Stimulated activated naive CD4-positive, alpha-beta T cell treated with Interleukin-2 at 50 U/mL for 16 hours (primary cell): ENCODE results near the gene MOG.

ENCODE experiments used
- DNase-seq: peaks from one replicate; lab custom pipeline; 2025; lab: John Stamatoyannopoulos, UW

MOG gene

DNA sequence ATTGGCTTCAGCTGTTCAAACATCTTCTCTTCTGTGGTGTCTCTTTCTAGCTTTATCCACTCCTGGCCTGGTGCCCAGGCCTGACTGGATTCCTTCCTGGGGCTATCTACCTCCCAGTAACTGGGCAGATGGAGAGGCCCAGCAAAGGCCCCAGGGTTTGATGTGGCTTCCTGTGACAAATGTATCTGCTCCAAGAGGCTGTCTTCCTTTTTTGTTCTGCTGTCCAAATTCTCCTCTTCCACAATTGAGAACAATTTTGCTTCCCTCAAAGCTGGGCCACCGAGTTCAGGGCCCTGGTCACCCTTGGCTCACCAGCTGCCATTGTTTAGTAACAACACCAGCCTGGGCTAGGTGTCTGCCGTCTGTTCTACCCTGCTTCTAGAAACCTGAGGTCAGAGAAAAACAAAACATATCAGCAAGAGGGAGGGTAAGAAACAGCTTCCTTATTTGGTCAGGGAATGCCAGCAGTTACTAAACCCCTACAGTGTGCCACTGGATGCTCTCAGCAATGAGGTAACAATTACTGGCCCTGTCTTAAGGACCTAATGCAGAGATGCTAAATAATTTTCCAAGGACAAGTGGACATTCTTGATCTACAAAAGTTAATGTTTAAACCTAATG, 20.2 kb downstream of the MOG start:
- DNase-seq: no peak

DNA sequence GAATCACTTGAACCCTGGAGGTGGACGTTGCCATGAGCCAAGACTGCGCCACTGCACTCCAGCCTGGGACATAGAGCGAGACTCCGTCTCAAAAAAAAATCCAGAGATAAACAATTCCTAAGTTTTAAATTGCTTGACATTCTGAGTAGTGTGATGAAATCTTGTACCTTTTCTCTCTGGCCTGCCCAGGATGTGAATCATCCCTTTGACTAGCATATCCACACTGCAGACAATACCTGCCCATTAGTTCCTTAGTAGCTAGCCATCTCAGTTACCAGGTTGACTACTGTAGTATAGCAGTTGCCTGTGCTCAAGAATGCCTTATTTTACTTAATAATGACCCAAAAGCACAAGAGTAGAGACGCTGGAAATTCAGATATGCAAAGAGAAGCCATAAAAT, 21.2 kb downstream of the MOG start:
- no peak for DNase-seq

DNA sequence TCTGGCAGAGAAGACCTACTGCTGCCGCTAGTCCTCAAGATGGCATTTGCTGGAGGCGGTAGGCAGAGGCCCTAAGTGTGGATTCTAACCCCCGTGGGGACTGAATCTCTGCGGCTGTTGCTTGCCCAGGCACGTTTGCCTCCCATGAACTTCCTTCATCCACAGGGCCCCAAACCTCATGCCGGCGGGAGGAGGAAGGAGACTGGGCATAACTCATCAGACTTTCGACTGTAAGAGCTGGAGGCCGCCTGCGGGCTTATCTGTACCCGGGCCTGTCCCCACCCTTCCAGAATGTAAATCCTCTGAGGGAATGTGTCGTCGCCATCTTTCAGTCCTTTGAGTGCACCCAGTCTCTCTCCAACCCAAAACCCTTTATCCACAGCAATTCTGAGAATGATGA, 23.1 kb downstream of the MOG start:
- no peak for DNase-seq

DNA sequence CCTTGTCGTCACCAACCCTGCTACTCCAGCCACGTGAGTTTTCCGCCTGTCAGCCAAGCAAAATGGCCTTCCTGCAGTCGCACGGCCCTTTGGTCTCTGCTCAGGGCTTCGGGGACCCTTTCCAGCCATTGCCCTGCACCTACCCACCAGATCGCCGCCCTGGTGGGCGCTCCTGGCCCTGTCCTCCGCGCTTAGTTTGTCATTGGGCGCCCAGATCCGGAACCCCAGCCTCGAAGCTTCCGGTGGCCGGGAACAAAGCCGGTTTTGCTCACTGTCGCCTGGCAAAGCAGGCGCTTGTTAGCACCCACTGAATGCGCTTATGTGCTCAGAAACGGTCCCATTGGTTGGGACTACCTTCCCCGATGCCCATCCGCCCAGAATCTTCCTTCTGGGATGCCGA, 23.5 kb downstream of the MOG start:
- DNase-seq: no peak

DNA sequence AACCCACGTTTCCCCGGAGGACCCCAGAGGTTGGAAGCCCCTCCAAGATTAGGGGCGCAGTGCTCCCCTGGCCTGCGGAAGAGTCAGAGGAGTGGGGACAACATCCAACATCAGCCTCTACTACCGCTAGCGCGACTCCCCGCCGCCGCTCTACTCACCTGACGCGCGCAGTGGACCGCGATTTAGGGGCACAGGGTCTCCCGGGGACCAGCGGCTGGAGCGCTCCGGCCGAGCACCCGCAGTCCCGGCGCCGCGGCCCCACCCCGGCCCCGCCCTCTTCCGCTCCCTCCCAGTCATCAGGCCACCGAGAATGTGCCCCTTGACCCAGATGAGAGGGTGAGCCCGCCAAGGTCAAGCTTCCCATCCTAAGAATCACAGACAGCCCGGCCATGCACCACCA, 24.0 kb downstream of the MOG start, which contains the start of gene ZFP57:
TSS of gene ZFP57 (minus strand) at position 249 of the 400 bp plus-strand sequence. CDS start 4,149 bp downstream, outside the sequence.
- DNase-seq: no peak

DNA sequence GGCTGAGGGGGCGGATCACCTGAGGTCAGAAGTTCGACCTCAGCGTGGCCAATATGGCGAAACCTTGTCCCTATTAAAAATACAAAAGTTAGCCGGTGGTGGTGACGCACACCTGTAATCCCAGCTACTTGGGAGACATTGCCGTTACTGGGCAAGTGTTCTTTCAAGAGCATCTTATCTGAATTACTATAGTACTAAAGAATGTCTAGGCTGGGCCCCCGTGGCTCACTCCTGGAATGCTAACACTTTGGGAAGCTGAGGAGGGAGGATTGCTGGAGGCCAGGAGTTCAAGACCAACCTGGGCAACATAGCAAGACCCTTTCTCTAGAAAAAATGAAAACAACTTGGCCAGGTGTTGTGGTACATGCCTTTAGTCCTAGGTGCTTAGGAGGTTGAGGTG, 24.9 kb downstream of the MOG start:
- DNase-seq: no peak

DNA sequence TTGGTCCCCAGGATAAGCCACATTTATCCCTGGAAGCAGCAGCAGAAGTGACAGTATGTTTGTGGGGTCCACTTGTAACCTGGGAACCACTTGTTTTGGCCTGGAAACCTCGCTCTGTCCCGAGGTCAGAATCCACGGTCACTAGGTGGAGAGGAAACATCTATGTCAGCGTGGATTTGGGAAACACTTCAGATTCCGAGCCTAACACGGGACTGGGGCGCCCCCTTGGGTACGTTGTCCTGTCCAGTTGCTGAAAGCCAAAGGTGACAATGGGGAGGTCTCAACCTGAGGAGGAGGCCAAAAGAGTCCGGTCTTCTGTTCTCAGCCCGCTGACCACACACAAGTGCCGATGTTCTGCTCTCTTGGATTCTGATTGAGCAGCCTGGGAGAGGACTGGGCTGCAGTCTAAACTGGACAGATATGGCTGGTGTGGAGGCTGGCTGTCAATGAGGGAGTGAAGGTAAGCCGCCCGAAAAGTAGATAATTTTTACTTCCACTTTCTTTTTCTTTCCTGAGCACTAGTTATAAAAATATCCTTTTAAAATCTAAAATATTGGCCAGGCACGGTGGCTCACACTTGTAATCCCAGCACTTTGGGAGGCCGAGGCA, 28.9 kb downstream of the MOG start:
- DNase-seq: no peak

DNA sequence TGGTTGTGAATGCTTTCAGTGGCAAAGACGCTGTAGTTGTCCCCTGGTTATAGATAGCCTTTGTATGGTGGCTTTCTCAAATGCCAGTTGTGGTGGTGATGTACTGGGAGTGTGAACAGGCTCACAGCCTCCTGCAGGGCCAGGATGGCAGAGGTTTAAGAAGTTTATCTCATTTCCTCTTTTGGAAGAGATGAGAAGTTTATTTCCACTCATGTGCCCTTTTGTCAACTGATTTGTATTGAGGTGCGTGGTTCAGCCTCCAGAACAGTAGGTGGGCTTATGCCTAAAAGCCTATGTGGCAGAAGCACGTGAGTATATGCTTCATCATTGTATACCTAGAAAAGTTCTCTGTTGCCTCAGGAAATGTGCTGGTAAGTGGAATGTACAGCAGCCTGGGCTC, 37.7 kb downstream of the MOG start:
- DNase-seq: no peak

DNA sequence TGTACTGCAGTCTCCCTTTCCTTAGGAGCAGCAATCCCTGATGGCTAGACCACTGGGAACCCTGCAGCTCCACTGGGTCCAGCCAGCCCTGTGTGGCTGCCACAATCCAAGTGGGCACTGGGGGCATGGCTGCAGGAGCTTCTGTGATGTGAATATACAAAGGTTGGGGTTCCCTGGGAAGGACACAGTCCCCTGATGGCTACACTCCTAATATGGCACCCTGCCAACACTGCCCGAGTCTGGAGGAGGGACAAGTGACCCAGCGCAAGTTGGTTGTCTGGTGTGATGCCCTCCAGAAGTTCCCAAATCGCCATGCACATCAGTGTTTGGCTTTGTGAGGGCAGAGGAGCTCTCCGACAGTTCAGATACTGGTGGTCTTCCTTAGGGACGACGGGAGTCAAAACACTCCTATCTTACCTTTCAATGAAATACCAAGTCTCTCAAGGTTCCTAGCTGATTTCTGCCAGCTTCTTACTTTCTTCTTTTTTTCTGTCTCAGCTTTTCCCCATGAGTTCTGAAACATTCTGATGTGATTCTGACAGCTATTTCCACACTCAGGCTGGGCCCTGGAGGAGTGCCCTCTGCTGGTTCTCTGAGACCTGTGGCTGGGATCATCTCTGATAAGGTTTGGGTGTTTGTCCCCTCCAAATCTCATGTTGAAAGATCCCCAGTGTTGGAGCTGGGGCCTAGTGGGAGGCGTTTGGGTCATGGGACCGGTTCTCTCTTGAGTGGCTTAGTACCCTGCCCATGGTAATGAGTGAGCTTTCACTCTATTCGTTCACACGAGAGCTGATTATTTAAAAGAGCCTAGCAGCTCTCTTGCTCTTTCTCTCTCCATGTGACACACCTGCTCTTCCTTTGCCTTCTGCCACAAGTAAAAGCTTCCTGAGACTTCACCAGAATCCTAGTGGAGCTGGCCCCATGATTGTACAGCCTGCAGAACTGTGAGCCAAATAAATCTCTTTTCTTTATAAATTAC, 39.5 kb downstream of the MOG start:
- DNase-seq: no peak

DNA sequence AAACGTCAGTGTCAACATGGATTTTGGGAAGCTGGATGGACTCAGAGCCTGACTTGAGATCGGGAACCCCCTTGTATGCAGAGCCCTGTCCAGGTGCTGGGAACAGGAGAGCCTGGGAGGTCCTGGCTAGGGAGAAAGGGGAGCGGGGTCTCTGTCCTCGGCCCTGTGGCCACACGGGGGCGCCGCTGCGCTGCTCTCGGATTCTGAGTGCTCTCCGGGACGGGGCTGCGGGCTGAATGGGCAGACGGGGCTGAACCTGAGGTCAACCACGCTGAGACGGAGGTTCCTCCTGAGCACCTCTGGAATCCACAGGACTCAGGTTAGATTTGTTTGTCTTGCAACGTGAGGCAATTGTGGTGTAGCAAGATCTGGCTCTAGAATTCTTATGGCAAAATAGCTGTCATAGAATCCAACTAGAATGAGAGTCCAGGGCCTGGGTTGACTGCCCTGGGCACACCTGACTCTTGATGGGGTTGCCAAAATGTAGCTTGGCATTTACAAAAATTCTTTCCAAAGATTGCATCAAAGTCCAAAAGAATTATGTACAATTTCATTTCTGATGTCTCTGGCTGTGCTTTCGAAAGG, 45.7 kb downstream of the MOG start:
- peak; percentile 74 for DNase-seq

DNA sequence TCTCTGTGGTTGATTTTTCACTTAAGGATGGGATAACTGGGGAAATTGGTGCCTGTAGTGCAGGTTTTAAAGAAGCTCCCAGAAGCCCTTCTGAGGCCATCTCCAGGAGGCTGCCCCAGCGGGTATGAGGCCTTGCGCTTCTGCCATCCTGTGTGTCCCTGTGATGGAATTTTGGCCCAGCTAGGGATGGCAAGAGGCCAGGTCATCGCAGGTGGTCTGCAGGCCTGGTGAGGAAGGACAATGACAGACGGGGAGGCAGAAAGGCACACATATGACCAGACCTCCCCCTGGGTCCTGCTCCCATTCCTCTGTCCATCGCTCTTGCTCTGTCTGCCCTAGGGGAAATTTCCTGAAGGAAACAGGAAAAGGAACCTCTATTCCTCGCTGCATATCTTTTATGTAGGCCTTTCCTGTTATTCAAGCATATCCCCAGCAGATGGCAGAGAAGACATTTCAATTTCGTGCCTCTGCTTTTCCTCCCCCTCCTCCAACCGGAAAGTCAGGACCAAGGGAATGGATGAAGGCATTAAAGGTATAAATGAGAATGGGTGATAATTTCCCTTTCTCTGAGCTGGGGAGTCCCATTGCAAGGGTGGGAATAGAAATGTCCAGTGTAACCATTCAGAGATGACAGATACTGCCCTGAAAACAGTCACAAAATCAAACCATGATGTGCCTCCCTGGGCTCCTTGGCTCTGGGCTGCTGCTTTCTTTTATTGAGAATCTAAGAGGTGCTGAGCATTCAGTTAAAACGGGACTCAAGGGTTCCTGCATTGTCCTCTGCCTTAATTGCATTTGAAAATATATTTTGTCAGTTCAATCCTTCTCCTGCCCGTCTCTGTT, 48.7 kb downstream of the MOG start:
- no peak for DNase-seq

DNA sequence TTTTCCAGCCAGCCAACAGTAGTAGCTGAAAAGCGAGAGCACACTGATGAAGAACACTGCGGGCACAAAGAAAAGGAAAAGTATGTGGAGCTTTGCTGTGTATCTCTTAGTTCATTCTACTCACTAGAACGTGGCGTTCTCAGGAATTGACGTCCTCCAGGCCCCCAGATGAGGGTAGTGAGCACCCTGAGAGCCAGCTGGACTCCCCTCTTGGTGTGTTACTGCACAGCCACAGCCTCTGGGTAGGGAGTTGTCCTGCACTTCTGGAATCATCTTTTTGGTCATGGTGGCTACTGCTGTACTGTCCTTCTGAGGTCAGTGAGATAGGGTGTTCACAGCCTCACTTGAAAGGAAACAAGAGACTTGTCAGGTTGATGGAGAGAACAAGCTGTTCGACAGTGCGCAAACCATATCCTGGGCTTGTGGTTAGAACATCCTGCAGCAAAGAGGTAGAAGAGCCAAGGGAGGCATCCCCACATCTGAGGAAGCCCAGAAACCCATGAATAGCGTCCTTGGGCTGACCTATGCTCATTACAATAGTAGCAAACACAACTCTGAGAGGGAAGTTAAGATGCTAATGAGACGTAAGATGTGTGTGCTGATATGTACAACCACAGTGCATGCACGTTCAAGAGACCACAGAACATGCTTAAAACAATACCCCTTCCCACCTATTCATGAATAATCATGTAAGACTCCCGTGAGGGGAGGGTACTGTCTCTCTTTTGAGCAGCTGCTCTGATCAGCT, 51.7 kb downstream of the MOG start:
- peak; percentile 32 for DNase-seq

DNA sequence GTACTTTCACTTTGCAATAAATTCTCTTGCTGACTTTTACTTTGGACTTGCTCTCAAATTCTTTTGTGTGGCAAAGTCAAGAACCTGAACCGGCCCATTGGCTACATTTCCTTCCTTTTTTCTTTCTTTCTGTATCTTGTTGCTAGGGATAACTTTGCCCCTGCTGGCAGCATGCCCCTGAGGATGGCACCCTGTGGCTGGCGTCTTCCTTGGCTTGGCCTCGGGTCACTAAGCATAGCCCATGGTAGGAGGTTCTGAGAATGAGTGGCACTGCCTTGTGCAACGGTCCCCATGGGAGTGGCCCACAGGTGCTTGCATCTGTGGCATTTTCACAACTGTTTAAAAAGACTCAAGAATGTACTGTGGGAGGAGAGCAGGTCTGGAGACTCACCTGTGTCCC, 52.3 kb downstream of the MOG start:
- DNase-seq: no peak

DNA sequence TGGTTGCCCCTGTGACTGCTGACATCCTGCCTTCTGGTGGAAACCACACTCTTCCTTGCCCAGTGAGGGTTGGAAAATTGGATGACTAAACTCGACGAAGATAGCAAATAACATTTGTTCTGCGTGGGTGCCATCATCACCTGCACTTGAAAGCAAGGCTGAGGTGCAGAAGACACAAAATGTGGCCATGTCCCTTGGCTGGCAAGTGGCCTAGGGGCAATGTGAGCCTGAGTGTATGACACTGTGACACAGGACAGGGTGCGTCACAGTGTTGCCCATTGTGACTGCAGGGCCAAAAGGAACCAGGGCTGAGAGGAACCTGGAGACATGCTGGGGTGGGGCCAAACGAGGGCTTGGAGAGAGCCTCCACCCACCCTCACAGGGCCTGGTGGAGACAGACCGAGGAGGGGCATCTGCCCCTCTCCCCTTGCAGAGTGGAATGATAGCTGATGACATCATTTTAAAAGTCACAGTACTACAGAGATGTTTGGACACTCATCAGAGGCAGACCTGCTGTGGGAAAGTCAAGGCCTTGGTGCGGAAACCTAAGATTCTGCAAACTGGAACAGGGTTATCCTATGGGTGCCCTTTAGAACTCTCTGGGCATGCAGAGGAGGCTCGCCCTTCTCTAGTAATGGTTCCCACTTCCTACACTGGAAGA, 53.5 kb downstream of the MOG start:
- no peak for DNase-seq

DNA sequence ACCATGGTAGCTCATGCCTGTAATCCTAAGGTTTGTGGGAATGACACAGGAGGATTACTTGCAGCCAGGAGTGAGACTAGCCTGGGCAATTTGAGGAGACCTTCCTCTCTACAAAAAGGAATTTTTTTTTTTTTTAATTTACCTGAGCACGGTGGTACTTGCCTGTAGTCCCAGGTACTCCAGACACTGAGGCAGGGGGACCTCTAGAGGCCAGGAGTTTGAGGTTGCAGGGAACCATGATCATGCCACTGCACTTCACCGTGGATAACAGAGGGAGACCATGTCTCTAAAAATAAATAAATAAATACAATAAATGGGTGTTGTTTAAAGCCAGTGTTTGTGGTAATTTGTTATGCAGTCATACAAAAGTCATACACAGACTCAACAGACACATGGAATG, 64.0 kb downstream of the MOG start:
- no peak for DNase-seq
